M059J (cell line): ENCODE measurements around the gene TAF7L. TPM values are rescaled to one million over a fixed set of nuclear protein-coding genes. Genes with fewer than 3 reads are reported as not detected.
A peak's percentile ranks its signal among the peaks of the same experiment; 100 is the strongest.

Source experiments
- DNase-seq: peaks from one replicate; pipeline ENCODE4 v3.0.0-alpha.2; 2012; ENCODE audit warnings: low read depth
- total RNA-seq: library from RNA; depleted of rRNA; stranded (reverse); fragments of >200 nt; shearing (Covaris generic); gene quantifications from 2 replicates; pipeline ENCODE4 v1.2.3, GENCODE V29; 2014; rRNA removed

The TAF7L gene
- total RNA-seq, 1 experiment from 2014 or later, result not detected

DNA sequence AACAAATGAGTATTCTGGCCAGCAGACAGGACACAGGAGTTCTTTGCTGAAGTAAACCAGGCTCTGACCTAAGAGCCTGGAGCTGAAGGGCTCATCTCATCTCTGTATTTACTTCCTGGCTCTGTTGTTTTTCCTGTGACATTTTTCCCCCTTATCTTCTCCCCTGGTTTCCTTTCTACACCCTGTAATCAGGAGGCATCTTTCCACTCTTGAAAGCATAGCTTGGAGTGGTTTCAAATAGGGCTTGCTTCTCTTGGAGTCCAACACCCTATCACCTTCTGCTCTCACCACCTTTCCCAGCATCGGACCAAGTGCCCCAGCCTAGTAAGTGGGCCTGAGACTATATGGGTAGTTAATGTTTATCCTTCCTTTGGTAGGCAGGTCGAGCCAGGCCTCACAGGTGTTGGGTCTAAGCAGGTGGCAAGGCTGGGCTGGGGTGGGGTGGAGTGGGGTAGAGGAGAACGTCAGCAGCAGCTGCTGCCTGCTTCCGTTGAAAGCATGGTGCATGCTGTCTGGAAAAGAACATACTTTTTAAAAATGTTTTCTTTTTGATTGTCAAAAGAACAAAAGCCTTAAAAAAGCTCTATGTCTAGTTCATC lies 70.4 kb downstream of the TAF7L start:
- DNase-seq, result no peak

GRCh38 chrX:101219864-101220346 lies 71.2 kb downstream of the TAF7L start:
- peak; percentile 70 for DNase-seq

- DNase-seq, result peak; percentile 66
Observed at GRCh38 chrX:101219116-101219863, 71.8 kb downstream of the TAF7L start, which contains the start of gene DRP2. Gene DRP2, plus strand, starts transcription at chrX:101219786. Its CDS starts 11,862 bp downstream, at chrX:101231648.

Other genes with a start within 250 kb of the TAF7L start
- gene TRMT2B, start 239.2 kb downstream of the TAF7L start, total RNA-seq, result 31.4 and 32.8 TPM in 2 replicates
- gene TMEM35A, start 212.5 kb downstream of the TAF7L start, total RNA-seq, result 2.1 and 3.5 TPM in 2 replicates
- gene CENPI, start 193.1 kb downstream of the TAF7L start, total RNA-seq, result 43.8 and 69.2 TPM in 2 replicates
- gene DRP2, start 71.5 kb downstream of the TAF7L start, total RNA-seq, result 0.42 and 0.44 TPM in 2 replicates
- 9.4 and 9.6 TPM in 2 replicates for gene TIMM8A, start 57.4 kb upstream of the TAF7L start, total RNA-seq
- 0.05 TPM in 1 of 2 replicates, not detected in the other for gene BTK, start 94.9 kb upstream of the TAF7L start, total RNA-seq
- 1,377 and 1,626 TPM in 2 replicates for gene RPL36A, start 99.7 kb upstream of the TAF7L start, total RNA-seq
- 130 and 154 TPM in 2 replicates for gene GLA, start 116.6 kb upstream of the TAF7L start, total RNA-seq
- gene HNRNPH2, start 116.9 kb upstream of the TAF7L start, total RNA-seq, result 56.0 and 82.5 TPM in 2 replicates
- 0.25 and 1.2 TPM in 2 replicates for gene ARMCX4, start 194.1 kb upstream of the TAF7L start, total RNA-seq